Measurements from ENCODE around the gene TM4SF18. TPM values are rescaled to one million over a fixed set of nuclear protein-coding genes. Genes with fewer than 3 reads are reported as not detected.

The TM4SF18 gene
- total RNA-seq, 1 donor from 2014 or later: 7.7 TPM

- no peak for DNase-seq (ENCODE audit: low spot score)
Measured at GRCh38 chr3:149284034-149284433, 49.4 kb downstream of the TM4SF18 start.

DNA sequence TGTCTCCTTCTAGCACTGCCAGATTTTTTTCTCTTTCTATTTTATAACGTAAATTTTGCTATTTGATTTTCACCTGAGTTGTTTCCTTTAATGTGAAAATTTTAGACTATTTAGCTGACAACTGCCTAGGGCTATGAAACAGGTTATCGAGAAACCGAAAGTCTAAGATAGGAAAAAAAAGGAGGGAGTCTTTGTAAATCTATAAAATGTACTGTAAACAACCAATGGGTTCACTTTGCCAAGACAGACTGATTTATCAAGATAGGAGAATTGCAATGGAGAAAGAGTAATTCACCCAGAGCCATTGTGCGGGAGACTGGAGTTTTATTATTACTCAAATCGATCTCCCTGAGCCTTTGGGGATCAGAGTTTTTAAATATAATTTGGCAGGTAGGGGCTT lies 50.0 kb downstream of the TM4SF18 start:
- DNase-seq (ENCODE audit: low spot score): no peak

- no peak for DNase-seq (ENCODE audit: low spot score)
Measured at GRCh38 chr3:149282836-149283235, 50.6 kb downstream of the TM4SF18 start.

- DNase-seq (ENCODE audit: low spot score): no peak
Measured at GRCh38 chr3:149282322-149282721, 51.1 kb downstream of the TM4SF18 start.

- DNase-seq (ENCODE audit: low spot score): no peak
Measured at GRCh38 chr3:149280671-149281349, 52.6 kb downstream of the TM4SF18 start.

GRCh38 chr3:149278911-149279310 lies 54.5 kb downstream of the TM4SF18 start:
- DNase-seq (ENCODE audit: low spot score): no peak

- DNase-seq (ENCODE audit: low spot score): no peak
Measured at GRCh38 chr3:149277331-149277813, 56.1 kb downstream of the TM4SF18 start.

- no peak for DNase-seq (ENCODE audit: low spot score)
Measured at GRCh38 chr3:149276619-149277018, 56.8 kb downstream of the TM4SF18 start.

- no peak for DNase-seq (ENCODE audit: low spot score)
Measured at GRCh38 chr3:149274220-149274619, 59.2 kb downstream of the TM4SF18 start.

DNA sequence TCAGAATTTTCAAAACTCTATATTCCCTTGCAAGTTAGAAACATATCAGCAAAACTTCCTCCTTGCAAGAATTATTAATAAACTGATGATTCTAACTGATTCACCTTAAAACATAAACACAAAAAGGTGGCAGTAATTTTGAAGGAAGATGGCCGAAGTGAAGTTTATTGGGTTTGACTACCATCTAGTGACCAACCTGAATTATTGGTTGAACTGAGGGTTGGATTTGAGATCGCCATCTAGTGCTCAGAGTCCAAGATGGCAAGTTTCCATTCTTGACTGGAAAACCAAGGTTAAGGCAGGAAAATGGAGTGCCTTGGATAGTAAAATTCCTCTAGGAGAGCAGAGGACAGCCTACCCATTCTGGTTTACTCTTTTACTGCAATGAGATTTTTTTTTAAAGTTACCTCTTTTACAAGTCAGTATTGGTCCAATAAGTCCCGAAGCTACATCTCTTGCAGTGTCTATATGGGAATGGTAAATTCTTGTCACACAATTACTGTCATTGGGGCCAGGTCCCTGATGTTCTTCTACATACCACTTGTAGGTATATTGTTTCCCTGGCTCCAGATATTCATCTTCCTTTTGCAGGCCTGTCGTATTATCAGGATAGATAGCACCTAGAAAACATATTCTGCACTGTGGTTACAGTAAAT lies 60.2 kb downstream of the TM4SF18 start:
- DNase-seq (ENCODE audit: low spot score): peak; percentile 56

- DNase-seq (ENCODE audit: low spot score): no peak
Measured at GRCh38 chr3:149271669-149272068, 61.8 kb downstream of the TM4SF18 start.

DNA sequence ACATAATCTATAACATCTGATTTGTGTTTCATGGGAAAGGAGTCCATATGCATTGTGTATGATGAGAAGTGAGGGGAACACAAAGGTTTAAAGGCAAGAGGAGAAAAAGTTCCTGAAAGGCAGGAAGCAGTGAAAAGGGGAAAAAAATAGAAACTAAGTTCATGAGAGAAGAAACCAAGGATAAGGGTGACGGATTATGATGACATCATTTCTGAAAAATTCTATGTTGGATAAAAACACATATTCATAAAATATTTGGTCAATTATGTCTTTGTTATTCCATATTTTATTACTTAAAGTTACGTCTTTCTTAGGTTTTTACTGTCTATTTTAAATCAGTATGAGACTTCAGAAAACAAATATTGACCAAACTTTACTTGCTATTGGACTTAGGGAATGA lies 63.3 kb downstream of the TM4SF18 start:
- DNase-seq (ENCODE audit: low spot score): no peak

DNA sequence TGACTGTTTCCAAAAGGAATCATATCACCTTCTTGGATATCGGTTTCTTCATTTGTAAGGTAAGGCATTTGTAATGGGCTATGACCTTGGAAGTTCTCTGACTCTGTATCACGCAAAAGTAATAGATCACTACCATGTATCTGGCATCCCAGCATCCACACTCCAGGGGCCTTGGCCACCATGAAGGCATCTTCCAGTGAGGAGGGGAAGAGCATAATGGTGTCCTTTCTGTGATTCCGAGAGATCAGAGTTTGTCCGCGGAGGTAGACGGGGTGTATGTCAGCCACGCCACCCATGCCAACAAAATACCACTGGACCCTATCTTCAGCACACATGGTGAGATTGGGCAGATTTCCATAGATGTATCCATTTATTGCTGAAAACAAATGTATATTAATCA lies 63.7 kb downstream of the TM4SF18 start:
- no peak for DNase-seq (ENCODE audit: low spot score)

Other genes starting within 250 kb of the TM4SF18 start
- gene HLTF, start 247.1 kb downstream of the TM4SF18 start, total RNA-seq: 22.6 TPM
- 26.8 TPM for gene HPS3, start 204.0 kb downstream of the TM4SF18 start, total RNA-seq
- 2.0 TPM for gene CP, start 111.8 kb downstream of the TM4SF18 start, total RNA-seq
- gene TM4SF1, start 44.0 kb upstream of the TM4SF18 start, total RNA-seq: 139 TPM
- gene TM4SF4, start 141.1 kb upstream of the TM4SF18 start, total RNA-seq: 6,086 TPM

Measured in mucosa of gallbladder (tissue), 1 donor.